NCI-H69 (cell line): ENCODE results near the gene SNRPD3.

Experiments used
- DNase-seq: peaks from one replicate; lab custom pipeline; 2025; lab: John Stamatoyannopoulos, UW

SNRPD3 gene

GRCh38 chr22:24532075-24532474 is 23.7 kb upstream of the SNRPD3 start:
- DNase-seq: no peak

GRCh38 chr22:24535348-24535747 is 20.5 kb upstream of the SNRPD3 start:
- DNase-seq: no peak

GRCh38 chr22:24536089-24536488 is 19.7 kb upstream of the SNRPD3 start:
- DNase-seq: no peak

- DNase-seq: no peak
Observed at GRCh38 chr22:24540470-24540869, 15.3 kb upstream of the SNRPD3 start.

- no peak for DNase-seq
Observed at GRCh38 chr22:24541681-24542515, 13.9 kb upstream of the SNRPD3 start.

GRCh38 chr22:24542641-24543040 is 13.2 kb upstream of the SNRPD3 start:
- DNase-seq: no peak

GRCh38 chr22:24543185-24543601 is 12.6 kb upstream of the SNRPD3 start:
- DNase-seq: no peak

GRCh38 chr22:24543679-24544243 is 12.0 kb upstream of the SNRPD3 start:
- DNase-seq: no peak

GRCh38 chr22:24548812-24549211 is 7.0 kb upstream of the SNRPD3 start:
- DNase-seq: no peak

- DNase-seq: no peak
Observed at GRCh38 chr22:24550028-24550901, 5.5 kb upstream of the SNRPD3 start.

GRCh38 chr22:24550902-24551435 is 4.8 kb upstream of the SNRPD3 start:
- no peak for DNase-seq

- peak; percentile 90 for DNase-seq
Observed at GRCh38 chr22:24552503-24553286, 3.1 kb upstream of the SNRPD3 start.

GRCh38 chr22:24553597-24554312 is 2.0 kb upstream of the SNRPD3 start:
- peak; percentile 56 for DNase-seq

- peak; percentile 62 for DNase-seq
Observed at GRCh38 chr22:24554313-24555164, 1.3 kb upstream of the SNRPD3 start, which contains the start of gene GUCD1. GUCD1 (minus strand) TSS chr22:24555138; CDS start chr22:24554991, 147 bp downstream.

GRCh38 chr22:24559471-24559870 is 3.7 kb downstream of the SNRPD3 start:
- no peak for DNase-seq

GRCh38 chr22:24563246-24563645 is 7.4 kb downstream of the SNRPD3 start:
- DNase-seq: no peak

- no peak for DNase-seq
Observed at GRCh38 chr22:24564376-24565058, 8.7 kb downstream of the SNRPD3 start.

- no peak for DNase-seq
Observed at GRCh38 chr22:24565077-24565476, 9.3 kb downstream of the SNRPD3 start.

GRCh38 chr22:24566899-24567511 is 11.2 kb downstream of the SNRPD3 start:
- DNase-seq: no peak
